SK-N-SH treated with all-trans-retinoic acid at 6 μM for 48 hours (cell line): ENCODE results near the gene TRIM33.

ENCODE experiments used
- GLIS3 ChIP-seq: fragments of 250-450 bp; sonication (Bioruptor Pico); IDR thresholded peaks from 2 replicates; pipeline ENCODE4 v1.5.0; 2020; ENCODE audit warnings: mild to moderate bottlenecking, moderate library complexity
- RARB ChIP-seq: fragments of 250-450 bp; sonication (Bioruptor Pico); IDR thresholded peaks from 2 replicates; pipeline ENCODE4 v1.8.0; 2021; ENCODE audit warnings: mild to moderate bottlenecking, moderate library complexity
- TCF4 ChIP-seq: fragments of 250-450 bp; sonication (Bioruptor Pico); IDR thresholded peaks from 2 replicates; pipeline ENCODE4 v1.8.0; 2021; ENCODE audit warnings: mild to moderate bottlenecking, moderate library complexity, borderline replicate concordance
- TOX ChIP-seq: fragments of 250-450 bp; sonication (Bioruptor Pico); IDR thresholded peaks from 2 replicates; pipeline ENCODE4 v1.8.0; 2021; ENCODE audit warnings: mild to moderate bottlenecking, moderate library complexity, borderline replicate concordance
- ZNF70 ChIP-seq: fragments of 450-650 bp; formaldehyde crosslinking; IDR thresholded peaks from 2 replicates; pipeline ENCODE4 v1.5.0; 2020; ENCODE audit warnings: mild to moderate bottlenecking, moderate library complexity
- TF ChIP-seq, protein P1 (sequence below): fragments of 250-450 bp; sonication (Bioruptor Pico); IDR thresholded peaks from 2 replicates; pipeline ENCODE4 v1.5.1; 2020; ENCODE audit warnings: low read depth, mild to moderate bottlenecking, moderate library complexity
- TF ChIP-seq, protein P2 (sequence below): fragments of 250-450 bp; sonication (Bioruptor Pico); IDR thresholded peaks from 2 replicates; pipeline ENCODE4 v1.8.0; 2020; ENCODE audit warnings: mild to moderate bottlenecking, moderate library complexity, borderline replicate concordance

DNA sequence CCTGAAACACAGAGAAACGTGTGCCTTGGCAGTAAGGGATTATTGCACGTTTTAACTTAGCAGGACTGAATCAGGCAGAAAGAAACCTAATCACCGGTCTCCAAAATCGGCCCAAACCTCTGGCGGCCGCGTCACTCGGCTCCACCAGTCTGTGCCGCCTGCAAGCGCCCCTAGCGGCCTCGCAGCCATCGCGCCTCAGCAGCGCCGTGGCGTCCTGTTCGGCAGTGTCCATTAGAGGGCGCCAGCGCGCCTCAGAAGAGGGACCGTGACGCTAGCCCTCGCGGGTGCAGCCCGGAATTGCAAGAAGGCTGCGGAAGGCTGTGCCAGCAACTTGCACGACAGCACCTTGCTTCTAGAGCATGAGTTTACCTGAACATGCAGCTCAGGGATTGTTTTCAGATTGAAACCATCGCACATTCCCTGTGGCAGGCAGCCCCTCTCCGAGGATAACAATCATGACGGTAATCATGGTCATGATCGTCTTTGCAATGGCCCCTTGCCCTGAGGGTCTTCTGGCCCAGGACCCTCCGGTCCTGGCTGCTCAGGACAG, 164.4 kb downstream of the TRIM33 start:
- TF ChIP-seq, protein P1, sequence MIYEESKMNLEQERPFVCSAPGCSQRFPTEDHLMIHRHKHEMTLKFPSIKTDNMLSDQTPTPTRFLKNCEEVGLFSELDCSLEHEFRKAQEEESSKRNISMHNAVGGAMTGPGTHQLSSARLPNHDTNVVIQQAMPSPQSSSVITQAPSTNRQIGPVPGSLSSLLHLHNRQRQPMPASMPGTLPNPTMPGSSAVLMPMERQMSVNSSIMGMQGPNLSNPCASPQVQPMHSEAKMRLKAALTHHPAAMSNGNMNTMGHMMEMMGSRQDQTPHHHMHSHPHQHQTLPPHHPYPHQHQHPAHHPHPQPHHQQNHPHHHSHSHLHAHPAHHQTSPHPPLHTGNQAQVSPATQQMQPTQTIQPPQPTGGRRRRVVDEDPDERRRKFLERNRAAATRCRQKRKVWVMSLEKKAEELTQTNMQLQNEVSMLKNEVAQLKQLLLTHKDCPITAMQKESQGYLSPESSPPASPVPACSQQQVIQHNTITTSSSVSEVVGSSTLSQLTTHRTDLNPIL (CRISPR knock-in tag): no peak
- TF ChIP-seq TOX (CRISPR knock-in tag) (no peak), ZNF70 (CRISPR knock-in tag) (no peak), GLIS3 (CRISPR knock-in tag) (no peak), TCF4 (no peak), RARB (CRISPR knock-in tag) (no peak)
- TF ChIP-seq, protein P2, sequence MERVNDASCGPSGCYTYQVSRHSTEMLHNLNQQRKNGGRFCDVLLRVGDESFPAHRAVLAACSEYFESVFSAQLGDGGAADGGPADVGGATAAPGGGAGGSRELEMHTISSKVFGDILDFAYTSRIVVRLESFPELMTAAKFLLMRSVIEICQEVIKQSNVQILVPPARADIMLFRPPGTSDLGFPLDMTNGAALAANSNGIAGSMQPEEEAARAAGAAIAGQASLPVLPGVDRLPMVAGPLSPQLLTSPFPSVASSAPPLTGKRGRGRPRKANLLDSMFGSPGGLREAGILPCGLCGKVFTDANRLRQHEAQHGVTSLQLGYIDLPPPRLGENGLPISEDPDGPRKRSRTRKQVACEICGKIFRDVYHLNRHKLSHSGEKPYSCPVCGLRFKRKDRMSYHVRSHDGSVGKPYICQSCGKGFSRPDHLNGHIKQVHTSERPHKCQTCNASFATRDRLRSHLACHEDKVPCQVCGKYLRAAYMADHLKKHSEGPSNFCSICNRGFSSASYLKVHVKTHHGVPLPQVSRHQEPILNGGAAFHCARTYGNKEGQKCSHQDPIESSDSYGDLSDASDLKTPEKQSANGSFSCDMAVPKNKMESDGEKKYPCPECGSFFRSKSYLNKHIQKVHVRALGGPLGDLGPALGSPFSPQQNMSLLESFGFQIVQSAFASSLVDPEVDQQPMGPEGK (CRISPR knock-in tag): no peak
